Dedifferentiated amniotic fluid mesenchymal stem cell (primary cell): ENCODE measurements around the gene HSCB.
"Not testable (repeated sequence)": the region's sequence is repeated elsewhere in the genome, so short reads cannot be mapped to it uniquely, and the experiment has no call there.

Experiments used
- DNase-seq: peaks from one replicate; pipeline ENCODE4 v3.0.0-alpha.2; 2016; ENCODE audit errors: extremely low spot score

HSCB gene

GRCh38 chr22:28741200-28741784 lies 547 bp upstream of the HSCB start:
- no peak for DNase-seq

GRCh38 chr22:28742562-28742962 lies 723 bp downstream of the HSCB start:
- DNase-seq: no peak

- DNase-seq: no peak
These were observed 2.0 kb downstream of the HSCB start for GRCh38 chr22:28743852-28744251.

GRCh38 chr22:28750471-28750881 lies 8.6 kb downstream of the HSCB start:
- DNase-seq: peak; percentile 87

- DNase-seq: not testable (repeated sequence)
These were observed 12.7 kb downstream of the HSCB start for GRCh38 chr22:28754512-28754911.

GRCh38 chr22:28759861-28760560 lies 18.2 kb downstream of the HSCB start:
- DNase-seq: no peak

- no peak for DNase-seq
These were observed 19.6 kb downstream of the HSCB start for GRCh38 chr22:28761449-28761755.

- not testable (repeated sequence) for DNase-seq
These were observed 20.2 kb downstream of the HSCB start for GRCh38 chr22:28762000-28762399.

GRCh38 chr22:28766628-28767027 lies 24.8 kb downstream of the HSCB start:
- DNase-seq: no peak

- DNase-seq: no peak
These were observed 27.0 kb downstream of the HSCB start for GRCh38 chr22:28768701-28769393.

- no peak for DNase-seq
These were observed 27.7 kb downstream of the HSCB start for GRCh38 chr22:28769394-28770085.

- no peak for DNase-seq
These were observed 29.5 kb downstream of the HSCB start for GRCh38 chr22:28771195-28771791.

- peak; percentile 94 for DNase-seq
These were observed 31.0 kb downstream of the HSCB start, which contains the start of gene CCDC117 for GRCh38 chr22:28772633-28773460. TSS of gene CCDC117 (plus strand) at chr22:28772695. CDS start at chr22:28772850, 155 bp downstream.

GRCh38 chr22:28773461-28773867 lies 31.6 kb downstream of the HSCB start:
- DNase-seq: peak; percentile 17

GRCh38 chr22:28774378-28774777 lies 32.5 kb downstream of the HSCB start:
- DNase-seq: no peak

GRCh38 chr22:28779833-28780232 lies 38.0 kb downstream of the HSCB start:
- no peak for DNase-seq

- DNase-seq: no peak
These were observed 38.5 kb downstream of the HSCB start for GRCh38 chr22:28780296-28780695.

- DNase-seq: no peak
These were observed 42.2 kb downstream of the HSCB start for GRCh38 chr22:28783786-28784671.

- no peak for DNase-seq
These were observed 46.8 kb downstream of the HSCB start for GRCh38 chr22:28788601-28789000.

GRCh38 chr22:28791124-28791523 lies 49.3 kb downstream of the HSCB start:
- no peak for DNase-seq
